Endodermal cell (in vitro differentiated cells): ENCODE measurements around the gene DRG1. TPM values are rescaled to one million over a fixed set of nuclear protein-coding genes. Genes with fewer than 3 reads are reported as not detected.

Source experiments
- DNase-seq: peaks from one replicate; pipeline ENCODE4 v3.0.0-alpha.2; 2017
- H3K27ac ChIP-seq: 2 replicates; pipeline ENCODE4 v1.5.1; 2013; ENCODE audit warnings: mild to moderate bottlenecking, low read depth, low read length, moderate library complexity
- H3K27me3 ChIP-seq: 2 replicates; pipeline ENCODE4 v1.6.1; 2013; ENCODE audit warnings: mild to moderate bottlenecking, low read length, moderate library complexity; ENCODE audit not compliant: insufficient read depth, control insufficient read depth, poor library complexity, severe bottlenecking
- H3K36me3 ChIP-seq: 2 replicates; pipeline ENCODE4 v1.7.0; 2013; ENCODE audit warnings: mild to moderate bottlenecking, low read length, moderate library complexity; ENCODE audit not compliant: control insufficient read depth, insufficient read depth
- H3K4me1 ChIP-seq: one replicate; pipeline ENCODE4 v1.7.0; 2013; ENCODE audit warnings: low read length; ENCODE audit not compliant: control insufficient read depth, insufficient read depth
- H3K4me3 ChIP-seq: 2 replicates; pipeline ENCODE4 v1.5.1; 2013; ENCODE audit warnings: mild to moderate bottlenecking, low read length, moderate library complexity
- H3K9ac ChIP-seq: 2 replicates; pipeline ENCODE4 v1.6.1; 2013; ENCODE audit warnings: mild to moderate bottlenecking, low read length, moderate library complexity; ENCODE audit not compliant: poor library complexity, severe bottlenecking; ENCODE audit errors: extremely low read depth
- H3K9me3 ChIP-seq: 2 replicates; pipeline ENCODE4 v1.6.1; 2013; ENCODE audit warnings: mild to moderate bottlenecking, low read length, moderate library complexity; ENCODE audit not compliant: control insufficient read depth
- H3K27ac Mint-ChIP-seq: 2 replicates; pipeline ENCODE4 v1.8.0; 2020; ENCODE audit warnings: mixed read lengths
- H3K27me3 Mint-ChIP-seq: 2 replicates; pipeline ENCODE4 v1.8.0; 2021; ENCODE audit warnings: mild to moderate bottlenecking, mixed read lengths; ENCODE audit not compliant: insufficient read depth
- H3K36me3 Mint-ChIP-seq: 2 replicates; pipeline ENCODE4 v1.8.0; 2020; ENCODE audit warnings: low read depth, mixed read lengths
- H3K4me1 Mint-ChIP-seq: 2 replicates; pipeline ENCODE4 v1.8.0; 2020; ENCODE audit warnings: mixed read lengths
- H3K4me3 Mint-ChIP-seq: 2 replicates; pipeline ENCODE4 v1.8.0; 2020; ENCODE audit warnings: mild to moderate bottlenecking, moderate library complexity, mixed read lengths
- H3K9me3 Mint-ChIP-seq: 2 replicates; pipeline ENCODE4 v1.8.0; 2020; ENCODE audit warnings: mild to moderate bottlenecking, mixed read lengths
- WGBS, 2 experiments: methylation state at CpG; one replicate each; pipeline versions ENCODE4 v1.1.5 to v1.1.7; 2013; ENCODE audit warnings: missing lambda C conversion rate in 2 of 2, mixed read lengths in 1 of 2; ENCODE audit not compliant: insufficient coverage in 1 of 2, insufficient read length in 1 of 2; 5-methylcytosine and 5-hydroxymethylcytosine counted together
- total RNA-seq, 2 donors: library from RNA; stranded (reverse); fragmentation: NEBNext Ultra II Directional in 1 of 2; extraction: Animal tissue kit (Norgen Biotek cat#: 25700) in 1 of 2; gene quantifications; 2 replicates in 1 of 2; 3 replicates in 1 of 2; pipeline ENCODE4 v1.2.1, GENCODE V29; 2021
- TF ChIP-seq, protein P1 (sequence below): fragments of 200-600 bp; sonication (generic); conservative IDR thresholded peaks from 2 replicates; pipeline ENCODE4 v1.5.0; 2021; ENCODE audit warnings: antibody characterized with exemption, mild to moderate bottlenecking

The DRG1 gene
- total RNA-seq, 2 donors from 2014 or later, result 79.9 to 93.5 TPM

DNA sequence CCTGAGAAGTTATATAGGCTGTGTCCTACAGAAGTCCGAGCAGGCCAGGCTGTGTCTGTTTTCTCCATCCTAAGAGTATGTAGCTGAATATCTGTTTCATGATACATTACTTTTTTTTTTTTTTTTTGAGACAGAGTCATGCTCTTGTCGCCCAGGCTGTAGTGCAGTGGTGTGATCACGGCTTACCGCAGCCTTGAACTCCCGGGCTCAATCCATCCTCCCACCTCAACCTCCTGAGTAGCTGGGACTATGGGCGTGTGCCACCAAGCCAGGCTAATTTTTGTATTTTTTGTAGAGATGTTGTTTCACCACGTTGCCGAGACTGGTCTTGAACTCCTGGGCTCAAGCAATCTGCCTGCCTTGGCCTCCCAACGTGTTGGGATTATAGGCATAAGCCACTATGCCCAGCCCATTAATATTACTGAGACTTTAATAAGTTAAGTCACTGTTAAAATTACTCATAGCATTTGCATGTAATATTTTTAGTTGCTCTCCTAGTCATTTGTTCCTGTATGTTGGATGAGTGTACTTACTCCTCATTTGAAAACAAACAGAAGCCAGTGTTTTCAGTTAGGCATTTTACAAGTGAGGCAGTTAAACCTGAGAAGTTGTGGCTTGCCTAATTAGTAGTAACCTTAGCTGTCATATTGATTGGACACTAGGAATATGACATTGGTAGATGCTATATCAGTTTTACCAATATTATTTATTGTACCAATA, 26.1 kb downstream of the DRG1 start:
- no peaks in the 10 kb centered on the region for H3K27me3 Mint-ChIP-seq
- no peak overlapping the region for H3K4me3 ChIP-seq
- H3K27ac Mint-ChIP-seq, result no peak overlapping the region
- peaks cover 86% of the 10 kb centered on the region for H3K36me3 Mint-ChIP-seq
- no peaks in the 10 kb centered on the region for H3K4me1 ChIP-seq
- no peaks in the 10 kb centered on the region for H3K9me3 ChIP-seq
- no peaks in the 10 kb centered on the region for H3K4me1 Mint-ChIP-seq
- no peak overlapping the region for H3K27ac ChIP-seq
- no peaks in the 10 kb centered on the region for H3K9me3 Mint-ChIP-seq
- H3K27me3 ChIP-seq, result no peaks in the 10 kb centered on the region
- H3K9ac ChIP-seq, result no peak overlapping the region
- TF ChIP-seq, protein P1, sequence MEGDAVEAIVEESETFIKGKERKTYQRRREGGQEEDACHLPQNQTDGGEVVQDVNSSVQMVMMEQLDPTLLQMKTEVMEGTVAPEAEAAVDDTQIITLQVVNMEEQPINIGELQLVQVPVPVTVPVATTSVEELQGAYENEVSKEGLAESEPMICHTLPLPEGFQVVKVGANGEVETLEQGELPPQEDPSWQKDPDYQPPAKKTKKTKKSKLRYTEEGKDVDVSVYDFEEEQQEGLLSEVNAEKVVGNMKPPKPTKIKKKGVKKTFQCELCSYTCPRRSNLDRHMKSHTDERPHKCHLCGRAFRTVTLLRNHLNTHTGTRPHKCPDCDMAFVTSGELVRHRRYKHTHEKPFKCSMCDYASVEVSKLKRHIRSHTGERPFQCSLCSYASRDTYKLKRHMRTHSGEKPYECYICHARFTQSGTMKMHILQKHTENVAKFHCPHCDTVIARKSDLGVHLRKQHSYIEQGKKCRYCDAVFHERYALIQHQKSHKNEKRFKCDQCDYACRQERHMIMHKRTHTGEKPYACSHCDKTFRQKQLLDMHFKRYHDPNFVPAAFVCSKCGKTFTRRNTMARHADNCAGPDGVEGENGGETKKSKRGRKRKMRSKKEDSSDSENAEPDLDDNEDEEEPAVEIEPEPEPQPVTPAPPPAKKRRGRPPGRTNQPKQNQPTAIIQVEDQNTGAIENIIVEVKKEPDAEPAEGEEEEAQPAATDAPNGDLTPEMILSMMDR, result no peak
- peaks cover 87% of the 10 kb centered on the region for H3K36me3 ChIP-seq
- DNase-seq, result no peak
- 97 to 100% methylated on average over 1 to 9 of the region's 9 CpGs for WGBS, 2 experiments
- H3K4me3 Mint-ChIP-seq, result no peak overlapping the region

DNA sequence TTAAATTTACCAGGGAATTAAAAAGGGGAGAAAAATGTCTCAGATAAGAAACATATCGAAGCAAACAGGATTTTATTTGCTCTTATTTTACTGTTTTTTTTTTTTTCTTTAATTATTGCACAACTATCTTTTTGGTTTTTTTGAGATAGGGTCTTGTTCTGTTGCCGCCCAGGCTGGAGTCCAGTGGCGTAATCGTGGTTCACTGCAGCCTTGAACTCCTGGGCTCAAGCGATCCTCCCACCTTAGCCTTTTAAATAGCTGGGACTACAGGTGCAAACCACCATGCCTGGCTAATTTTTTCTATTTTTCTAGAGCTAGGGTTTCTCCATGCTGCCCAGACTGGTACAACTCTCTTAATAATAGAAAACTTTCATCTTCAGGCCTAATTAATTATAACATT, 32.5 kb downstream of the DRG1 start:
- Histone ChIP-seq H3K27me3 (no peaks in the 10 kb centered on the region), H3K36me3 (peaks cover 90% of the 10 kb centered on the region), H3K9ac (no peak overlapping the region), H3K9me3 (no peaks in the 10 kb centered on the region), H3K27ac (no peak overlapping the region), H3K4me1 (no peaks in the 10 kb centered on the region), H3K4me3 (no peak overlapping the region)
- Mint-ChIP-seq H3K9me3 (no peaks in the 10 kb centered on the region), H3K27ac (no peak overlapping the region), H3K4me3 (no peak overlapping the region), H3K4me1 (no peaks in the 10 kb centered on the region), H3K36me3 (peaks cover 83% of the 10 kb centered on the region), H3K27me3 (no peaks in the 10 kb centered on the region)
- whole genome bisulfite sequencing, 2 experiments, result 96 to 97% methylated on average over 4 to 5 of the region's 5 CpGs
- DNase-seq, result no peak
- TF ChIP-seq, protein P1, result no peak

DNA sequence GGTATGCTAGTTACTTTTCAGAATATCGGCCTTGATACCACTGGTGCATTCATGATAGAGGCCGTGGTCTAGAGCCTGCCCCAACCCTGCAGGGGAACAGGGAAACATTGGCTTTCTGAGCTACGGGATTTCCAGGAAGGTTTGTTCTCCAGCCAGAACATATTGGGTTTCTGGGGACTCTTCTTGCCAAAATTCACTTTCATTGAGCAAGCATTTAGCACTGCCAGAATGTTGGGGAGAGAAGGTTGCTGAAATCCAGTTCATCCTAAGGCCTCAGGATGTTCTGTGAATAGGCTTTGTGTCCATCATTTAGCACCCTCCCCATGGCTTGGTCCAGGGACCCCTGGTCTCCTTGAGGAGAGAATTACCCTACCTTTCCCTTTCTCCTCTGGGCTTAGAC, 36.7 kb downstream of the DRG1 start:
- H3K9me3 ChIP-seq, result no peaks in the 10 kb centered on the region
- H3K4me3 ChIP-seq, result no peak overlapping the region
- H3K27me3 Mint-ChIP-seq, result no peaks in the 10 kb centered on the region
- H3K27me3 ChIP-seq, result no peaks in the 10 kb centered on the region
- peaks cover 84% of the 10 kb centered on the region for H3K36me3 Mint-ChIP-seq
- no peaks in the 10 kb centered on the region for H3K9me3 Mint-ChIP-seq
- DNase-seq, result no peak
- H3K27ac Mint-ChIP-seq, result no peak overlapping the region
- no peak overlapping the region for H3K27ac ChIP-seq
- no peak overlapping the region for H3K4me3 Mint-ChIP-seq
- no peaks in the 10 kb centered on the region for H3K4me1 Mint-ChIP-seq
- H3K36me3 ChIP-seq, result peaks cover 94% of the 10 kb centered on the region
- TF ChIP-seq, protein P1, result no peak
- 92 to 95% methylated on average over 3 of the region's 3 CpGs for WGBS, 2 experiments
- H3K9ac ChIP-seq, result no peak overlapping the region
- no peaks in the 10 kb centered on the region for H3K4me1 ChIP-seq
